Mucosa of stomach (tissue), 1 donor: ENCODE results near the gene DTNB.

Source experiments
- H3K27me3 ChIP-seq: one replicate; pipeline ENCODE4 v1.7.0; 2013; ENCODE audit warnings: mild to moderate bottlenecking, low read length; ENCODE audit not compliant: control insufficient read depth, insufficient read depth
- H3K36me3 ChIP-seq: one replicate; pipeline ENCODE4 v1.7.0; 2013; ENCODE audit warnings: low read length; ENCODE audit not compliant: control insufficient read depth, insufficient read depth
- H3K4me1 ChIP-seq: one replicate; pipeline ENCODE4 v1.7.0; 2013; ENCODE audit warnings: mild to moderate bottlenecking, low read length; ENCODE audit not compliant: control insufficient read depth, insufficient read depth
- H3K4me3 ChIP-seq: one replicate; pipeline ENCODE4 v1.7.0; 2013; ENCODE audit warnings: low read length
- H3K9ac ChIP-seq: one replicate; pipeline ENCODE4 v1.7.0; 2013; ENCODE audit warnings: mild to moderate bottlenecking, low read length, moderate library complexity
- H3K9me3 ChIP-seq: one replicate; pipeline ENCODE4 v1.7.0; 2013; ENCODE audit warnings: mild to moderate bottlenecking, low read length, moderate library complexity; ENCODE audit not compliant: control insufficient read depth
- donor health status: Pancreatic carcinoma.

The DTNB gene

DNA sequence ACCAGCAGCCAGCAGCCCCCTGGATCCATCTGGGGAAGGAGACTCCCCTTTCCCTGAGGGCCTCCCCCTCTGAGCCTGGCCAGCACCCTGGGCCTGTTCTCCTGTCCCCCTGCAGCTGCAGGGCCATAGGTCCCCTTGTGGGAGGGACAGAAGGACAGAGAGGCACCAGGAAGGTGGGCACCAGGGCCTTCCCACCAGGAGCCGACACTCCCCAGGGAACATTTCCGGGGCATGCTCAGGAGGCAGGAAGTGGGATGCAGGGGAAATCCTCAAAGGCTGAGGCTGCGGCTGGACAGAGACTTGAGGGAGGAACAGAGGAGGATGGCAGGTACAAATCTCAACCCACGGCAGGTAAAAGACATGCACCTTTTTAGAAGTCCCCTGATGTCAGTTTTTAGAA is 317.3 kb downstream of the DTNB start:
- Histone ChIP-seq H3K36me3 (no peaks in the 10 kb centered on the region), H3K4me1 (no peaks in the 10 kb centered on the region), H3K27me3 (peaks cover 4% of the 10 kb centered on the region), H3K4me3 (no peak overlapping the region), H3K9me3 (no peaks in the 10 kb centered on the region), H3K9ac (no peak overlapping the region)

DNA sequence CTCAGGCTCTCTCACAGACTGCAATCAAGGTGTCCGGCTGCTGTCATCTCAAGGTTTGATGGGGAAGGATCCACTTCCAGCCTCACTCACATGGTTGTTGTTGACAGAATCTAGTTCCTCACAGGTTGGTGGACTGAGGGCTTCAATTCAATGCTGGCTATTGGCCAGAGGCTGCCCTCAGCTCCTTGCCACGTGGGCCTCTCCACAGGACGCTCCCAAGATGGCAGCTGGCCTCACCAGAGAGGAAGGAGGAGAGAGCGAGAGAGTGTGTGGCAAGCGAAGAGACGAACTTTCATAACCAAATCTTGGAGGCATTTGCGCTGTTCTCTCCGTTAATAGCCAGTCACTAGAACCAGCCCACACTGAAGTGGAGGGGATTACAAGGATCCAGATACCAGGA is 318.1 kb downstream of the DTNB start:
- Histone ChIP-seq H3K4me1 (no peaks in the 10 kb centered on the region), H3K4me3 (no peak overlapping the region), H3K36me3 (no peaks in the 10 kb centered on the region), H3K27me3 (peaks cover 4% of the 10 kb centered on the region), H3K9ac (no peak overlapping the region), H3K9me3 (no peaks in the 10 kb centered on the region)

DNA sequence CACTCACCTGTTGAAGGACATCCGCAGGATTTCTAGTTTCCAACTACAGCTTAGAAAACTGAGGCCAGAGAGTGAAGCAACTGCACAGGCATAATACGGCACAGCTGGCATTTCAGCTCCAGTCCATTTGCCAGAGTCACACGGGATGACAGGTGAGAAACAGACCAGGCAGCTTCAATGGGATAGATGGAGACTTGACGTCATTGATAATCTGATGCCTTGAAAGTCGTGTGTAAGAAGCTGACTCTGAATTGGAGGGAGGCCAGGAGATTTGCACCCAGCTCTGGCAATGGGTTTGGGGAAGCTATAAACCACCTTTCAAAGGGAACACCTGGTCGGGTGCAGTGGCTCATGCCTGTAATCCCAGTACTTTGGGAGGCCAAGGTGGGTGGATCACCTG is 319.3 kb downstream of the DTNB start:
- no peak overlapping the region for H3K4me3 ChIP-seq
- H3K9ac ChIP-seq = no peak overlapping the region
- no peaks in the 10 kb centered on the region for H3K4me1 ChIP-seq
- peaks cover 4% of the 10 kb centered on the region for H3K27me3 ChIP-seq
- H3K36me3 ChIP-seq = no peaks in the 10 kb centered on the region
- H3K9me3 ChIP-seq = no peaks in the 10 kb centered on the region

DNA sequence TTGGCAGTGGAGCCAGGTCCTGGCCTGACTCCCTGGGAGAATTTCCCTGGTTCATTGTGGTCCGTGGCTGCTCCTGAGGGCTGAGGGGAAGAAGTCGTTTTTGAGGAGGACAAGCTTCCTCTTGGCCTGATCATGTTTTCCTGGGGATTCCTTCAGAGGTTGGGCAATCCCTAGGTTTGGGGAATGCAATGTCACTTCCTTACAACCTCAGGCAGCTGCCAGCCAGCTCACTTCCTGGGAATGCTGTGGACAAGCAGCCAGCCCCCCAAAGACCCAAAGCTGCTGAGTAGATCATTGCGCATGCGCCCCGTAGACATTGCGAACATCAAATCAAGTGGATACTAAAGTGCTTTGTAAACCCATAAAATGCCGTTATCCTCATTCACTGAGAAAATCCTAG is 324.0 kb downstream of the DTNB start:
- no peaks in the 10 kb centered on the region for H3K4me1 ChIP-seq

DNA sequence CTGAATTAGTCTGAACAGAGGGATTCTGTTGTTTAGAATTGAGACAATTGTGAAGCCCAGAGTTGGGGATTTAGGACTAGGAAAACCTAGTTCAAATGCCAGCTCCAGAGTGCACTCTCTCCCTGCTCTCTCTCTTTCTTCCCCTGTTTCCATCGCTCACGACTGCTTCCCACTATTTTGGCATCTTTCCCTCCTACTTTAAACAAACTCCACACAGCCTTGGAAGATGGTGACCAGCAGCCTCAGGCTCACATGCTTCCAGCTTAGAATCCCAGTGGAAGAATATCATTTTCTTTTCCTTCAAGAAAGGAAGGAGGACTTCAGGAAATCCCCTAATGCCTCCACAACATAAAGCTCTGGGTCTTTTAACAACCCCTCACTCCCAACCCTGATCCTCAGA is 325.5 kb downstream of the DTNB start:
- Histone ChIP-seq H3K4me1 (peaks cover 1% of the 10 kb centered on the region), H3K27me3 (no peaks in the 10 kb centered on the region), H3K4me3 (no peak overlapping the region), H3K9ac (no peak overlapping the region), H3K9me3 (no peaks in the 10 kb centered on the region), H3K36me3 (no peaks in the 10 kb centered on the region)

More for the DNA sequence above, 324.0 kb downstream of the DTNB start:
- Histone ChIP-seq H3K27me3 (no peaks in the 10 kb centered on the region), H3K4me3 (no peak overlapping the region), H3K9ac (no peak overlapping the region), H3K36me3 (no peaks in the 10 kb centered on the region), H3K9me3 (no peaks in the 10 kb centered on the region)

DNA sequence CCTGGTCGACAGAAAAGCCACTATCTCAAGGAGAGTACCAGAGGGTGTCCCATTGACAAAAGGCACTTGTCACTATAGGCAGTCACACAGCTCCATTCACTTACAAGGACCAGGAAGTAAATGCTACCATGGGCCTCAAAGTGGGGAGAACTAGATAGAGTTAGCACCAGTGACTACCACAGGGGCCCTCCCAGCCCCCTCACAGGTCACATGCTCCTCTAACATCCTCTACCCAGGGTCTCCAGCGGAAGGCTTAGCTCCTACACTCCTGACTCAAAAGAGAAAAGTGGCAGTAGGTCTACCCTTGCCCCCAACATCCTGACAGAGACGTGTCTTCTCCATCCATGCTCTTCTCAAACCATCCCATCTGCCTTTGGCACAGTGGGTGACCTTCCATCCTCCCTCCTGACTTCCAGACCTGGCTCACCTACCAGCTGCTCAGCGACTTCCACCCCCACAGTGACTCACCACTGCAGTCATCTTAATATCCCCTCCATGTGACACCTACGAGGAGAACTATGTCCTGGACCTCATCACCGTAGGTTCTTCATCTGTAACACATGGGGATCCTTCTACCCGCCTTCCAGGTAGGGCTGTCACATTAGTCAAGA is 326.1 kb downstream of the DTNB start:
- no peaks in the 10 kb centered on the region for H3K27me3 ChIP-seq
- H3K4me3 ChIP-seq = no peak overlapping the region
- no peak overlapping the region for H3K9ac ChIP-seq
- H3K9me3 ChIP-seq = no peaks in the 10 kb centered on the region
- H3K4me1 ChIP-seq = peaks cover 6% of the 10 kb centered on the region
- H3K36me3 ChIP-seq = no peaks in the 10 kb centered on the region

DNA sequence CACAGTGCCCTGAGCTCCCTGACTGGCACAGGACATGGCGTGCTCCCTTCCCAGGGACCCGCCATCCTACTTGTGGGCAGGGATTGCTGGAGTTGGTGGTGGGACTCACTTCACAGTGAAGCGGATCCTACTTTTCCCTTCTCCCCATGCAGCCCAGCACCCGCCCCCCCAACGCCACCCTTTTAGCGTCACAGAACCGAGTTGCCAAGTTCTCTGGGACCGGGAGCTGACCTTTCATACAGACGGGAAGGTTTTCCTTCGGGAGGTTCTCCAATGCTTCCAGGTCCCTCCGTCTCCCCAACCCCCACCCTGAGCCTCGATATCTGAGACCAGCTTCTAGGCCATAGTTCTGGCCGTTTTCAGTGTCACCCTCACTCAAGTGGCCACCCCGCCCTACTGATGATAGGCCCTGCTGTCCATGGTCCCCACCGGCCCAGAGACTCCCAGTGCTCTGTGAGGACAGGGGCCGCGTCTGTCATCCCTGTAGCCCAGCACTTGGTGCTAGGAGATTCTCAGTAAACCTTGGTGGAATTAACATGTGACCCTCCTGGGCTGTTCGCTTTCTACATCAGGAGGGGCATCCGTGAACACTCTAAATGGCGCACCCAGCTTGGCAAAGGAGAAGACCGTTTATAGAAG is 330.1 kb downstream of the DTNB start:
- Histone ChIP-seq H3K9me3 (no peaks in the 10 kb centered on the region), H3K9ac (no peak overlapping the region), H3K4me3 (no peak overlapping the region), H3K36me3 (no peaks in the 10 kb centered on the region), H3K27me3 (no peaks in the 10 kb centered on the region), H3K4me1 (peaks cover 13% of the 10 kb centered on the region)

DNA sequence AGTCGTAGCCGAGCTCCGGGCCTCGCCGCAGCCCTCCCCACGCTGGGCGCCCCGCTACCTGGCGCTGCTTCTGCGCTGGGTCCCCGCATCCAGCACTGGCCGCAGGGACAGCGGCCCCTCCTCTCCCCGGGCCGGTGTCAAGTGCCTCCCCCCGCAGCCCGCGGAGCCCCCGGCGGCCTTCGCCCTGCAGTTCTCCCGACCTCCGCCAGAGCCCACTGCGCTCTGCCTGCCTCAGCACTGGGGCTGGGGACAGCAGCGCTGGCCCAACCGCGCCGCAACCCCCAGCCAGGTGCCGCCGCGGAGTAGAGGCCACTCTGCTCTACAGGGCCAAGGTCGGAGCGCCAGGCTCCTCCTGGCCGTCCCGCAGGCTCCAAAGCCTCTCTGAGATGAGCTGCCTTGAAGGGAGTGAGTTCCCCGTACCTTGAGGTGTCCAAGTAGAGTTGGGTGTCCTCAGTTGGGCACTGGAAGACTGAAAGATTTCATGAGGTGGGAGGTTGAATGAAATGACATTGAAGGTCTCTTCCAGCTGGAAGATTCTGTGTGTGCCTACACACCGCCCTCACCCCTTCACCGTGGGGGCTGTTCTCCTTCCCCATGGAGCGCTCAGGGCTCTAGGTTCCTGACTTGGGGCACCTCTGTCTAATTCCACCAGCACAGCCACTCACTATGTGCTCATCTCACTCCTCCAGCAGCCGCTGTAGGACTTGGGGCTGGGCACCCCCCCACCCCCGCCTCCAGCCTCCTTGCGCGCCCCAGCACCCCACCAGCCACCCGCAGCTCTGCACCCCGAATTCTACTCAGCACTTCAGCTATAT is 330.8 kb downstream of the DTNB start:
- no peak overlapping the region for H3K4me3 ChIP-seq
- H3K4me1 ChIP-seq = peaks cover 13% of the 10 kb centered on the region
- no peaks in the 10 kb centered on the region for H3K9me3 ChIP-seq
- no peaks in the 10 kb centered on the region for H3K27me3 ChIP-seq
- H3K9ac ChIP-seq = peak overlapping the region; percentile 59
- no peaks in the 10 kb centered on the region for H3K36me3 ChIP-seq

DNA sequence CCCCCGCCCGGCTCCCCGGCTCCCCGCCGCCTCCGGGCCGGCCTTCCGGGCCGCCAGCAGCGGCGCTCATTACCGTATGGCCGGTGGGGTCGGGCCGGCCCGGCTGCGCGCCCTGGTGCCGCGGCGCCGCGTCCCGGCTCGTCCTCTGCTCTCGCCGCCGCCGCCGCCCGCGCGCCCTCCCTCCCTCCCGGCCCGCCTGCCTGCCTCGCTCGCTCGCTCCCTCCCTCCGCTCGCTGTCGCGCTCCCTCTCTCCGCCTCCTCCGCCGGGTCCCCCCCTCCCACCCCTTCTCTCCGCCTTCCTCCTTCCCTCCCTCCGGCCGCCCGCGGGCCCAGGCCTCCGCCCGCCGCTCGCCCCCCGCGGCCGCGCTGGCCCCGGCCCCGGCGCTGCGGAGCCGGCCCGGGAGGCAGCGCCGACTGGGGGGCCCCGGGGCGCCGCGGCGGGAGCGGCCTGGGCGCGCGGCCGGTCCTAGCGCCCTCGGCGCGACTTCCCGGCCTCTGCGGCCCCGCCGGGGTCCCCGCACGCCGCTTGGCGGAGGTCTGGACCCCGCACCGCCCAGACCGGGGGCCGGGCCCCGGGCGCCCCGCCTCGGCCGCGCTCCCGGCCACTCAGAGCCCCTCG is 331.5 kb downstream of the DTNB start, which contains the start of gene DNMT3A:
TSS of gene DNMT3A (minus strand) at position 173 of the 619 bp plus-strand sequence. CDS start 27,941 bp downstream, outside the sequence.
- Histone ChIP-seq H3K36me3 (no peaks in the 10 kb centered on the region), H3K27me3 (no peaks in the 10 kb centered on the region), H3K9me3 (no peaks in the 10 kb centered on the region), H3K4me3 (no peak within 1 kb of the TSS), H3K4me1 (peaks cover 13% of the 10 kb centered on the region), H3K9ac (peak within 1 kb of the TSS; percentile 59)

DNA sequence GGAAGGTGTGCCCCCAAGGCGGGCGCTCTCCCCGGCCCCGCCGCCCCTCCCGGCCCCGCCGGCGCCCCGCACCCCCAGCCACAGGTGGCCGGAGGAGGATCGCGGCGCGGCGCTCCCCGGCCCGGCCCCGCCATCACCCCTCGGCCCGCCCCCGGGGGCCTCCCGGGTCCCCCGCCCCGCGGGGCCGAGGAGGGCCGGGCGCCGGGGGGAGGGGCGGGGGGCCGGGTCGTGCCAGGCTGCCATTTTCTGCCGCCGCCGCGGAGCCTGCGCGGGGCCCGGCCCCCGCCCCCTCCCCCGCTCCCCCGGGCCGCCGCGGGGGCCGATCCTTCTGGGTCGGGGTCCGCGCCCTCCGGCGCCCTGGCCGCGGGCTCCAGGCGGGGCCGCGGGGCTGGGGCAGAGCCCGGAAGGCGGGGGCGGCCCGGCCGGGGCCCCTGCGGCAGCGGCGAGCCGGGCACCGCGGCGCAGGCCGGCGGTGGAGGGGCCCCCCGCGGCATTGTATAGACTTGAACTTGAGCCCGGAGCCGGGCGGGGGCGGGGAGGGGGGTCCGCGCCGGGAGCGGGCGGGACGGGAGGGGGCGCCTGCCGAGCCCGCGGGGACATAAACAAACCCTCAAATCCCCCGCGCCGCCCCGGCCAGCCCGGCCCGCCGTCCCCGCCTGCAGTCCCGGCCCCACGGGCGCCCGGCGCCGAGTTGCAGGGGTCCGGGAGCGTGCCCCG is 332.2 kb downstream of the DTNB start:
- H3K9me3 ChIP-seq = no peaks in the 10 kb centered on the region
- H3K4me3 ChIP-seq = no peak overlapping the region
- peaks cover 13% of the 10 kb centered on the region for H3K4me1 ChIP-seq
- H3K27me3 ChIP-seq = no peaks in the 10 kb centered on the region
- H3K36me3 ChIP-seq = no peaks in the 10 kb centered on the region
- no peak overlapping the region for H3K9ac ChIP-seq

DNA sequence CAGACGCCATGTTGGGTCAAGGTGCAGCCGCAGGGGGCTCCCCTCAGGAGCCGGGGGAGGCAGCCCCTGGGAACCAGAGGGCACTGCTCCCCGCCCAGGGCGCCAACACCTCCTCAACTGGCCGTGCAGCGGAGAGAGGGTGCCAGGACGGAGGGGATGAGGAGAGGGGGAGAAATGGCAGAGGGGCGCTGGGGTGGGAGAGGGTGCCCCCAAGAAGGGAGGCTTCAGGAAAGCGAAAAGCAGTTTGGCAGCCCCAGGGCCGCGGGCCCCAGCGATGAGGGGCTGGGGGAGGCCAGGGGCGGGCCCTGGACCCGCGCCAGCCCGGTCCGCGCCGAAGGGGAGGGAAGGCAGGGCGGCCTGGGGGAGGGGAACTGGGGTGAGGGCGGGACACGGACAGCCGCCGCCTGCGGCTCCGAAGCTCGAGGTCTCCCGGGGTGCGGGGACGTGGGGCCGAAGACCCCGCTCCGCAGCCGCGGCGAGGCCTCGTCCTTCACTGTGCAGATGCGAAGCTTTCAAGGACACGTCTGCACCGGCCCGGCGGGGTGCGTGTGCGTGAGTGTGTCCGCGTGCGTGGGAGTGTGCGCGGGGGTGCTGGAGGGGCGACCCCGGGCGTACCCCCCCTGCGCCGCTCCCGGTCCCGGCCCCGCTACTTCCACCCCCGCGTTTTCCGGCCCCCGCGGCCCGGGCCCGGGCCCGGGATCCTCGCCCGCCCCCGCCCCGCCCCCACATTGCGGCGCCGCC is 333.0 kb downstream of the DTNB start:
- Histone ChIP-seq H3K4me1 (peaks cover 13% of the 10 kb centered on the region), H3K9ac (peak overlapping the region; percentile 28), H3K9me3 (no peaks in the 10 kb centered on the region), H3K4me3 (no peak overlapping the region), H3K27me3 (no peaks in the 10 kb centered on the region), H3K36me3 (no peaks in the 10 kb centered on the region)
